NCI-H1417 (cell line): Measurements from ENCODE around the gene C7orf33.

Source experiments
- DNase-seq, 3 experiments: peaks; one replicate each; lab custom pipeline; 2025; lab: John Stamatoyannopoulos, UW

Gene C7orf33

DNA sequence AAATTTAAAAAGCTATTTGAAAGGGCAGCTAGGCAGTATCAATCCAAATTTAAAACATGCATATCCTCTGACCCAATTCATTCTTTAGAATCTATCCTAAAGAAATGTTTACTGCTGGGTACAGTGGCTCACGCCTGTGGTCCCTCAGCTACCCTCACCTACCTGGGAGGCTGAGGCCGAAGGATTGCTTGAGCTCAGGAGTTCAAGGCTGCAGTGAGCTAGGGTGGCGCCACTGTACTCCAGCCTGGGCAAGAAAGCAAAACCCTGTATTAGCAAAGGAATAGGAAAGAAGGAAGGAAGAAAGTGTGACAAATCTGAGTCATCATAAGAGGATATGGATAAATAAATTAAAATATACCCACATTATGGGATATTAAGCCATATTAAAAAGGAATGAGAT, 36.3 kb downstream of the C7orf33 start:
- no peak for DNase-seq

DNA sequence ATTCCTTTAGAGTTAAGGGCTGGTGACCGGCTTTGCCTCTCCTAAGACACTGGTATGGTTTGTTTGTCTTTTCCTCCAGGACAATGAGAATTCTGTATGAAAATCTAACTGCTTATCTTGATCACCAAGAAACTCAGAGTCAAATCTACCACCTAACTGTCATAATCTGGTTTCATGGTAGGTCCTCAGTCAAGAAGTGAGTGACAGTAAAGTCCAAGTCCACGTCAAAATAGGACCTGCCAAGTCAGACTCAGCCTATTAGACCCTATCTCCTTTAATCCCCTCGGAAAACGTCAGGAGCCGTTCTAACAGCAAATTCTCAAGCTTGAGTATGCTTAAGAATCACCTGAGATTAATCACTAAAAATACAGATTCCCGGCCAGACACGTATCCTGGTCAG, 37.4 kb downstream of the C7orf33 start:
- DNase-seq: no peak

DNA sequence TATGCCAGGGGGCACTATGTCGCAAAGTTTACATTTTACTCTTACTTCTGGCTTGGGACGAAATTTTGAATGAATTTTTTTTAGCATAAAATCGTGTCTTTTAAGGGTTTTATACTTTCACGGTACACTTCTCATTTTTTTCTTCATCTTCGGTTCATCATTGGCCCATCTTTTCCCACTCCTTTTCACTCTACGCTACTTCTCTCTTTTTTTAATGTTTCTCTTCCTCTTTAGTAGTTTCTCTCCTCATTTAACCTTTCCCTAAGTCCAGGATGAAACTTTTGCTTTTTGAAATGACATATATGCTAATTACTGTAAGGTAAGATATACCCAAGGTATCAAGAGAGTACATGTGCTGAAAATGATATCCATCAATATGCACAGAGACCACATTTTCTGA, 39.5 kb downstream of the C7orf33 start:
- DNase-seq: no peak

DNA sequence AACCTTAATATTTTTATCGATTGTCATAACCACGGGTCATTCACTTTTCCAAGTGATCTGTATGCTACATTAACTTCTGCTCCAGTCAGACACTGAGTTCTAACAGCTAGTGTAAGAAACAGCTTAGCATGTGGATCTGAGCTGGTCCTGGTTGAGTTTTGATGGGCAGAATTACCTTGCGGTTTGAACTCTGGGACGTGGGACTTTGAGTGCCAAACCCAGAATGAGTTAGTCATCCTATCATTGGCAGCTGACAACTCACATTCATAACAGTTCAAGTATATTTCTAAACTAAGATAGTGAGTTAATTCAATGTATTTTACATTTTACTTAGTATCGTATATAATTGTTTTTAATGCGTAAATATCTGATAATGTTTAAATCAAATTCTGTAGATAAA, 43.2 kb downstream of the C7orf33 start:
- DNase-seq: no peak

DNA sequence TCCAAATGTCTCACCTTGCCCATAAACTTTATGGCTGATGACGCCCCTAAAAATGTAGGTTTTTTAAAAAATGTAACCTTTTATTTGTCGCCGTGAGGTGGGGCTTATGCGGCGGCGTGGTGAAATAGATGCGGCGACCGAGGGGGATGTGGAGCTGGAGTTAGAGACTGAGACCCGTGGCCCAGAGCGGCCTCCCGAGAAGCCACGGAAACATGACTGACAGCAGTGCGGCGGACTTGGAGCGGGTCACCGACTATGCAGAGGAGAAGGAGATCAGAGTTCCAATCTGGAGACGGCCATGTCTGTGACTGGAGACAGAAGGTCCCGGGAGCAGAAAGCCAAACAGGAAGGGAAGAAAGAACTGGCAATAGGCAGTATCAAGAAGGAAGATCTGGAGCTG, 46.5 kb downstream of the C7orf33 start:
- no peak for DNase-seq

DNA sequence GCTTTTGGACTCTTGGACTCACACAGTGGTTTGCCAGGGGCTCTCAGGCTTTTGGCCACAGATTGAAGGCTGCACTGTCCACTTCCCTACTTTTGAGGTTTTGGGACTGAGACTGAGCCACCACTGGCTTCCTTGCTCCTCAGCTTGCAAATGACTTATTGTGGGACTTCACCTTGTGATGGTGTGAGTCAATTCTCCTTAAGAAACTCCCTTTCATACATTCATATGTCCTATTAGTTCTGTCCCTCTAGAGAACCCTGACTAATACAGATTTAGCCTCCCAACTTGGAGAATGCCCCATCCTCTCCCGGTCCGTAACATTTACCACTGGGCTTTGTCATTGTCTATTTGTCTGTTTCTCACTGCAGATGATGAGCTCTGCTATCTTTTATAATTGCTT, 55.3 kb downstream of the C7orf33 start:
- no peak for DNase-seq

DNA sequence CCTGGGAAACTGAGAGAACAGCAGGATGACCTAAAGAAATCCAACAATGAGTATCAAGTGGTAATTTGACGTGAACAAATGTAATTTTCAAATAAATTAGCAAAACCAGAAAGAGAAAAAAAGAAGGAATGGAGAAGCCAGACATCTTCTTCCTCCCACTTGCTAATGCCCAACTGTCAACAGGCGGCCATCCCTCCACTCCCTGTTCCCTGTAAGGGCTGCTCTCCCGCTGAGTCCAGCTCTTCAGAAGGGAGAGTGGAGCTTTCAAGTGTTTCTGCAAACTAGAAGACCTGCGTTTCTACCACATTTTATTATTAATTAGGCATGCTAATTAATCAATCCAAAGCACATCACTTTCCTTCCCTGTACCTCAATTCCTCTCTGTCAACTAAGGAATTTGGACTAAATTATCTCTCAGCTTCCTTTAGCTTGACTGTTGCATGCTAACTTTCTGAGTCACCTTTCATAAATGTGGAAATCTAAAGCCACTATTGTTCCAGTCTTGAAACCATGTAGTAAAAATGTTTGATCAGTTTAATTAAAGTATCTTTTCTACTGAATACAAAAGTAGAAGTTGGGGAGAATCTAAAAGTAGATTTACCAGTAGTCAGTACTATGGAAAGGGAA, 59.8 kb downstream of the C7orf33 start:
- peak in 2 of 3 experiments; percentile 31 for DNase-seq

DNA sequence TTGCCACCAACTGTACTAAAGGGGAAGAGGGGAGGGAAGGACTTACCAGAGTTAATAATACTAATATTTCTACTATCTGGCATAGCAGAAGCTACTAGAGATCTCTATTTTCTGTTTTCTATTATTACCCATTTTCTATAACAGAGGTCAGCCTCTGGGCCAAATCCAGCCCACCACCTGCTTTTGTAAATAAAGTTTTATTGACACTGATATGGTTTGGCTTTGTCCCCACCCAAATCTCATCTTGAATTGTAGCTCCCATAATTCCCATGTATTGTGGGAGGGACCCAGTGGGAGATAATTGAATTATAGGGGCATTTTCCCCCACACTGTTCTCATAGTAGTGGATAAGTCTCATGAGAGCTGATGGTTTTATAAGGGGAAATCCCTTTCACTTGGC, 62.2 kb downstream of the C7orf33 start:
- no peak for DNase-seq

DNA sequence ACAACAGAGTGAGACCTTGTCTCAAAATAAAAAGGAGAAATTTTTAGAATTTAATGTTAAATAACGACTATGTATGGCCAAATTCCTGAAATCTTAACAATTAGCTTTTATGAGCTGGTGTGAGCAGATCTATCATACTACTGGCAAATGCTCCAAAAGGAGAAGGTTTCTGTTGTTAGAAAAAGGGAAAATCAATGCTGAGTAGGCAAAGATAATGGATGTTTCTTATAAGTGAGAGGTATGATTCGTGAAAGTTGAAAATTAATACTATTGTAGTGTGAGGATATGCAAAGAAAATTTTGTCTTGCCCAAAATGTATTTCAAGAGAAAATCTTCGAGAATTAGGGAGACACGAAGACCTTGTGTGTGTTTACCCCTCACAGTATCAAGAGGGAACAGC, 67.4 kb downstream of the C7orf33 start:
- no peak for DNase-seq

DNA sequence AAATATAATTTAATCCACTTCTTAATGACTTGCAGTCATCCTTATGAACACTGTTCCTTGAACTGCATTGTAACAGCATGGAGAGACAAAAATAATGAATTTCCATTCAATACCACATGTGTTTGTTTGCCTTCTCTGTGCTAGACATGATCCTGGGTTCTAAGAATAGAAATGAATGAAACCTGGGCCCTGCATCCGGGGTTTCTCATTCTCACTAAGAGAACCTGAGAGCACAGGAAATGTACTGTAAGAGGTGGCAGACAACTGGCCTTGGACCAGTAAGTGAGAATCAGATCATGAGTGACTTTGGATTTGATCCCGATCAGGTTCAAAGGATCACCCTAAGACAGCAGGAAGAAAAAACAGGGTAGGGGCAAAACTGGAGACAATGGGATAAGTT, 70.9 kb downstream of the C7orf33 start:
- no peak for DNase-seq

DNA sequence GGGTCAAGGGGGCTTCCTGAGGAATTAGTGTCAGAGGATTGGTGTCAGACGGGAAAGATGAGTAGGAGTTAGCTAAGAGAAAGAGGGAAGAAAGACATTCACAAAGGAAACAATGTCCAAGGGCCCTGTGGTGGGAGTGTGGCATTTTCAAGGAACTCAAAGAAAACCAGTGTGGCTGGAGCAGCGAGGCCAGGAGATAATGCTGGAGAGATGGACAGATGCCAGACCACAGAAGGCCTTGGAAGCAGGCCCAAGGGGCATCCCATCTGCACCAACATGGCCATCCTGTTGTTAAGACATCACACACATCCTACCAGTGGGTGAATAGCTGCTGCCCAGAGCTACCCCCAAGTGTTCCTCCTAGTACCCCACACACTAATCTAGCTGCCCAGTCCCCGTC, 72.1 kb downstream of the C7orf33 start:
- DNase-seq: no peak

DNA sequence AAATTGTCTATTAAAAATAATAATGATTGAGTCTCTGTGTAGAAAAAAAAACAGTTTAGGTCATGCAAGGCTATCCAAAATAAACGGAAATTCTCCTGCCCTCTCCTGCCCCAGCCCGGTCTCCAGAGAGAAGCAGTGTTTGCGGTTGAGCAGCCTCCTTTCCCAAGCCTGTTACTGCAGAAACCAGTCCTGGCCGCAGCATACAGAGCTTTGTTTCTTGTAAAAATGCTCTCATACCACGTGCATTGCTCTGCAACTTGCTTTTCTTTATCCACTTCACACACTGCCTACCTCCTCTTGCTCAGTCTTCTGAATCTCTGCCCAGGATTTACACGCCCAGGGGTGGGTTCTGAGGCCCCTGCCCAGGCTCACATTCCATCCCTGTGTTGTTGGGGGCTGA, 73.8 kb downstream of the C7orf33 start:
- DNase-seq: no peak

DNA sequence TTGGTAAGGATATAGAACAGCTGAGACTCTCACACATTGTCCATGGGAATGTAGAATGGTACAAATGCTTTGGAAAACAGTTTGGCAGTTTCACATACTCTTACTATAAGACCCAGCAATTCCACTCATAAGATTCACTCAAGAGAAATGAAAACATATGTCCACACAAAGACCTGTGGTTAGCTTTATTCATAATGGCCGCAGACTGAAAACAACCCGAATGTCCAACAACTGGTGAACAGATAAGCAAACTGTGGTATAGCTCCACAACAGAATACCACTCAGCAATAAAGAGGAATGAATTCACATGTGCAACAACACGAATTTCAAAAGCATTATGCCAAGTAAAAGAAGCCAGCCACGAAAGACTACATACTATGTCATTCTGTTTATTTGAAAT, 74.7 kb downstream of the C7orf33 start:
- DNase-seq: no peak
